Panc1 (cell line): ENCODE data around the gene HLA-DRB1. TPM values are rescaled to one million over a fixed set of nuclear protein-coding genes. Genes with fewer than 3 reads are reported as not detected.

Source experiments
- ATAC-seq: fragments of 200-7000 bp; cut with Tn5 transposase; 2 replicates; pipeline ENCODE4 v1.9.1; 2020; ENCODE audit warnings: mild to moderate bottlenecking, moderate library complexity
- BruUV-seq: library from RNA; stranded (reverse); fragments of 400-500 nt; replicated peaks from 2 replicates; lab custom pipeline; 2021; lab: Mats Ljungman, UMichigan
- CTCF ChIA-PET: fragments of 300-600 bp; sonication (Branson Sonifier 250); formaldehyde crosslinking; loops from one replicate; lab custom pipeline; 2022; ENCODE audit warnings: antibody characterized with exemption; lab: Charles Lee
- POLR2A ChIA-PET: fragments of 300-600 bp; sonication (Branson Sonifier 250); formaldehyde crosslinking; loops from one replicate; lab custom pipeline; 2022; ENCODE audit warnings: antibody characterized with exemption; lab: Charles Lee
- DNase-seq: peaks from one replicate; pipeline ENCODE4 v3.0.0-alpha.2; 2010; ENCODE audit warnings: low read depth, low spot score
- H3K27ac ChIP-seq: 2 replicates; pipeline ENCODE4 v1.5.1; 2011; ENCODE audit warnings: mild to moderate bottlenecking, low read length, inconsistent platforms
- H3K27me3 ChIP-seq: fragments of 200-500 bp; sonication (Bioruptor generic); 2 replicates; pipeline ENCODE4 v1.6.0; 2014; ENCODE audit warnings: low read length, inconsistent platforms; ENCODE audit not compliant: control insufficient read depth, insufficient read depth
- H3K36me3 ChIP-seq: fragments of 200-500 bp; sonication (Bioruptor generic); 2 replicates; pipeline ENCODE4 v1.5.1; 2014; ENCODE audit warnings: inconsistent platforms, mild to moderate bottlenecking, low read length, moderate library complexity; ENCODE audit not compliant: control insufficient read depth, insufficient read depth
- H3K4me1 ChIP-seq: 2 replicates; pipeline ENCODE4 v1.5.1; 2011; ENCODE audit warnings: inconsistent platforms, mild to moderate bottlenecking, low read length, moderate library complexity; ENCODE audit not compliant: control insufficient read depth, insufficient read depth
- H3K4me3 ChIP-seq, 2 experiments: 2 replicates each; pipeline ENCODE4 v1.5.1; 2011 to 2012; ENCODE audit warnings: low read depth in 2 of 2, low read length in 2 of 2, mild to moderate bottlenecking in 2 of 2, inconsistent platforms in 1 of 2, moderate library complexity in 1 of 2
- H3K9me3 ChIP-seq: fragments of 200-500 bp; sonication (Bioruptor generic); 2 replicates; pipeline ENCODE4 v1.5.1; 2014; ENCODE audit warnings: low read depth, mild to moderate bottlenecking, inconsistent platforms, low read length, moderate library complexity; ENCODE audit not compliant: control insufficient read depth, insufficient read depth
- CTCF ChIP-seq: fragments of 450-650 bp; IDR thresholded peaks from 2 replicates; pipeline ENCODE4 v1.5.1; 2017; ENCODE audit warnings: mild to moderate bottlenecking
- POLR2AphosphoS5 ChIP-seq: IDR thresholded peaks from 2 replicates; pipeline ENCODE4 v1.6.1; 2012; ENCODE audit warnings: mild to moderate bottlenecking, low read depth, low read length, moderate library complexity
- REST ChIP-seq, 2 experiments: IDR thresholded peaks; 2 replicates each; pipeline ENCODE4 v1.6.1; 2011 to 2012; ENCODE audit warnings: low read depth in 2 of 2, control low read depth in 1 of 2, low read length in 1 of 2, mild to moderate bottlenecking in 1 of 2, moderate library complexity in 1 of 2; ENCODE audit not compliant: insufficient read depth in 1 of 2
- SIN3A ChIP-seq: IDR thresholded peaks from 2 replicates; pipeline ENCODE4 v1.6.1; 2012; ENCODE audit warnings: low read depth, mild to moderate bottlenecking, low read length, moderate library complexity, borderline replicate concordance; ENCODE audit not compliant: insufficient read depth
- TCF7L2 ChIP-seq: IDR thresholded peaks from 2 replicates; pipeline ENCODE4 v1.6.1; 2011; ENCODE audit warnings: mild to moderate bottlenecking, low read depth, low read length, inconsistent platforms
- in situ Hi-C: cut with HindIII; loops from 2 replicates; pipeline ENCODE4 v1.10.0; 2016; ENCODE audit warnings: low sequenced_read_pairs, low pct_unique_long_range_greater_than_20kb
- intact Hi-C: fragments of 100-400 bp; cut with micrococcal nuclease; formaldehyde crosslinking; loops from one replicate; pipeline ENCODE4 v1.10.0; 2022; ENCODE audit not compliant: unreplicated experiment
- total RNA-seq: library from RNA; stranded (reverse); gene quantifications from one replicate; pipeline ENCODE4 v1.2.1, GENCODE V29; 2021; ENCODE audit not compliant: unreplicated experiment

Gene HLA-DRB1
- total RNA-seq, 1 experiment from 2014 or later = 1.1 TPM

GRCh38 chr6:32637883-32638282 is 48.2 kb upstream of the HLA-DRB1 start:
- Histone ChIP-seq H3K9me3 (no peaks in the 10 kb centered on the region), H3K27ac (no peak overlapping the region), H3K4me3 (no peak overlapping the region), H3K4me1 (no peaks in the 10 kb centered on the region), H3K36me3 (no peaks in the 10 kb centered on the region), H3K27me3 (peaks cover 23% of the 10 kb centered on the region)
- intact Hi-C loops = no loop called here
- no peak for DNase-seq
- no TSS peak for BruUV-seq
- CTCF ChIA-PET = interaction anchor here (0.6 kb wide), 1 partner anchor 82 kb away, joined by 6 read pairs; no protein-coding TSS in a partner anchor
- no peak for ATAC-seq
- POLR2A ChIA-PET = no interaction called here
- in situ Hi-C loops = no loop called here
- TF ChIP-seq POLR2AphosphoS5 (no peak), CTCF (no peak), SIN3A (no peak), REST (IDR thresholded peaks at IDR 0.05; ENCODE audit: insufficient read depth in 1 of 2, low read depth in 2 of 2, low read length in 1 of 2) (no peak), TCF7L2 (no peak)

- no peak for ATAC-seq
- TF ChIP-seq REST (IDR thresholded peaks at IDR 0.05; ENCODE audit: insufficient read depth in 1 of 2, low read depth in 2 of 2, low read length in 1 of 2) (no peak), TCF7L2 (no peak), CTCF (no peak), POLR2AphosphoS5 (no peak), SIN3A (no peak)
- BruUV-seq = no TSS peak
- POLR2A ChIA-PET = no interaction called here
- H3K27me3 ChIP-seq = peaks cover 23% of the 10 kb centered on the region
- in situ Hi-C loops = no loop called here
- H3K27ac ChIP-seq = no peak within 1 kb of the TSS
- intact Hi-C loops = no loop called here
- H3K4me1 ChIP-seq = no peaks in the 10 kb centered on the region
- no peaks in the 10 kb centered on the region for H3K9me3 ChIP-seq
- no peak within 1 kb of the TSS for H3K4me3 ChIP-seq
- CTCF ChIA-PET = interaction anchor here (0.6 kb wide), 1 partner anchor 83 kb away, joined by 6 read pairs; no protein-coding TSS in a partner anchor
- H3K36me3 ChIP-seq = no peaks in the 10 kb centered on the region
- no peak for DNase-seq
Observed at GRCh38 chr6:32637219-32637880, 47.7 kb upstream of the HLA-DRB1 start, which contains the start of gene HLA-DQA1. HLA-DQA1 (plus strand) TSS chr6:32637406; CDS start chr6:32637459, 53 bp downstream.
